GM19043 (cell line): ENCODE measurements around the gene SPA17.

Experiments used
- ATAC-seq: cut with Tn5 transposase; IDR thresholded peaks from one replicate; pipeline ENCODE4 v1.9.1; 2021; ENCODE audit warnings: low read depth; ENCODE audit not compliant: unreplicated experiment

The SPA17 gene

GRCh38 chr11:124661553-124661952, 12.2 kb upstream of the SPA17 start:
- no peak for ATAC-seq

DNA sequence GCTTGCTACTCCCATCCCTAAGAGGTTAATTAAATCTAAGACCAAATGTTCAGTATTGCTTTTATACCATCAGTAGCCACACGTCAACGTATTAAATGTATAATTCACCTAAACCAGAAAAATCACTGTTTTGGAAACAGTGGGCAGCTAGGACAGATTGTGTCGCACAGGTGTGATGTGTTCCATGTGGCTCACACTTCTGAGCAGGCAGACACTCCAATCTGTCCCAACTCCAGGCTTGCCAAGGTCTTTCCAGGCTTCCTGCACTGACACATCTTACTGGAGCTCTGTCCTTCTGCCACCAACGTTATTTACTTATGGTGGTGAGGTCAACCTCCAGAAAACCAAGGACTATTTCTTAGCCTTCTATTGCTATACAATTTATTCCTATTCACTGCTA, 11.6 kb upstream of the SPA17 start:
- no peak for ATAC-seq

- ATAC-seq: no peak
These were observed 9.8 kb upstream of the SPA17 start for GRCh38 chr11:124663861-124664260.

- no peak for ATAC-seq
These were observed 6.1 kb upstream of the SPA17 start for GRCh38 chr11:124667601-124668000.

GRCh38 chr11:124669193-124669592, 4.5 kb upstream of the SPA17 start:
- ATAC-seq: no peak

DNA sequence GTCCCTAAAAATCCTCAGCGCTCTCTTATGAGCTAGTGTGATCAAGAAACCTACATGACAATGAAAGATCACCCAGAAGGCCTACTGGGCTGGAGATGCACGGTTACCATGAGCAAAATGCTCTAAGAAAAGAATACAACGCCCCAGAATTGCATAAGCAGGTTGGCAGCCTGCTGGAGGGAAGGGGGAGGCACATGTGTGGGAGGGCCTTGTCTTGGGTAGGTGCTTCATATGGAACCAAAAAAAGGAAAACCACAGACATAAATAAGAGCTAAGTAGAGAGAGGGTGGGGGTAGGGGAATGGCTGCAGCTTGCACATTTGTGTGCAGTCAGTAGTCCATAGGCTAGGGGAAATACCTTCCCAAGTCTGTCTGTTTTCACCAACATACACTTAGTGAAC, 3.0 kb upstream of the SPA17 start:
- ATAC-seq: no peak

DNA sequence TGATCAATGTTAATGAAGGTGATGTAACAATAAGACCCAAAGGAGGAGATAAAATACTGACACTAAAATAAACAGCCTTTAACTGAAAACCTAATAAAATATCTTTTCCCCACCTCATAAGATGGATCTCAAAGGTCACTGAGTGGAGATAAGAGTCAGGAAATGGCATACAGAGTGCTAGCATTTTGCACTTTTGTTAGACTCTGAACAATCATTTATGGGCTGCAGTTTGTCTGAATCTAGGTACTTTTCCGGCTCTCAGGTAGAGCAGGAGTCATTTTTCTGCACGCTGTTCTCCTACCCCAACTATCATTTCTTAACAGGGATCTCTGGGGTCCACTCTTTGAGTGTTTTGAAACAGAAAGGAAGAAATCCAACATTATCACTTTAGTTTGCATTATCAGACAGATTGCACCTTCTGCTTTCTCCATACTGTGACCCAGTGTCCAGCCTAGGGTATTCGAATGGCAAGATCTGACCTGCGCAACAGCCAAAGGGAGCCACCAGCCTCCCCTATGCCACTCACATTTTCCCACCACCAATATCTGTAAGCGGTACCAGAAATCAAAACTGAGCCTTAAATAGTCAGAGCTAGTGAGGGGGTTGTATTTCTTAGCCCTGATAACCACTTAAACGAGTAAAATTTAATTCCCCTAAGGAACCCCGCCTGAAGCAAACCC, 1.0 kb upstream of the SPA17 start:
- ATAC-seq: no peak

DNA sequence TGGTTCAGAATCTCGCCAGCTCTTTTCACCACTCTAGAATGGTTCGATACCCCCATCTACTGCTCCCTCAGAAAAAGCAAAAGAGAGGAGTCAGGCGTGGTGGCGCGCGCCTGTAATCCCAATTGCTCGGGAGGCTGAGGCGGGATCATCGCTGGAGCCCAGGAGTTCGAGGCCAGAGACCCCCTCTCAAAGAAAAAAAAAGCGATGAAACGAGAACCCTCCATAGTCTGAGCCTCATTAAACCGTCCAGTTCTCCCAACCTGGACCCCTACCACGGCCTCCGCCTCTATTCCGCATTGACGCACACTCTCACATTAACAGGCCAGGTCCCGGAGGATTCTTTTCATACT, 439 bp downstream of the SPA17 start:
- no peak for ATAC-seq

GRCh38 chr11:124674571-124674970, 867 bp downstream of the SPA17 start:
- ATAC-seq: no peak

DNA sequence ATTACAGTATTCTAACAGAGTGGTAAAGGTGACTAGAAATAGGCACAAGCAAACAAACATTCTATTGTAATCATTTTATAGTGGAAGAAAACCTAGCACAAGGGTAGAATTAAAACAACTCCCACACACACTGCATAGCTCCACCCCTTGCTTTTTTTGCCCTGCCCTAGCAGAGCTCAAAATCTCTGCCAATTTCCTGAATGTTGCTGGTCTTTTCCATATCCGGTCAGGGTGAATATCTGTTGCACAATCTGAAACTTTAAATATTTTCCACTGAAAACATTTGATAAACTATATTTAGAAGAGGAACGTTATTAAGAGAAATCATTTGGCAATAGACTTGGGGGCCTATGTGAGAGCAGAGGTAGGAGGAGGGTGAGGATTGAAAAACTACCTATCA, 2.7 kb downstream of the SPA17 start:
- ATAC-seq: no peak

DNA sequence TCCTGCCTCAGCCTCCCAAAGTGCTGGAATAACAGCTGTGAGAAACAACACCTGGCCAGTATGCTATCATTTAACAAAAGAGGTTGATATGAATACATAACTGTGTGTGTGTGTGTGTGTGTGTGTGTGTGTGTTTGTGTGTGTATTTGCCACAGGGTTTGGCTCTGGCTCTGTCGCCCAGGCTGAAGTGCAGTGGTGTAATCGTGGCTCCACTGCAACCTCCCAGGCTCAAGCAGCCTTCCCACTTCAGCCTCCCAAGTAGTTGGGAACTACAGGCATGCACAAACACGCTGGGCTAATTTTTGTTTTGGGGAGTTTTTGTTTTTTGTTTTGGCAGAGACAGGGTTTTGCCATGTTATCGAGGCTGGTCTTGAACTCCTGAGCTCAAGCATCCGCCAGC, 4.7 kb downstream of the SPA17 start:
- no peak for ATAC-seq

GRCh38 chr11:124681421-124681820, 7.7 kb downstream of the SPA17 start:
- no peak for ATAC-seq

DNA sequence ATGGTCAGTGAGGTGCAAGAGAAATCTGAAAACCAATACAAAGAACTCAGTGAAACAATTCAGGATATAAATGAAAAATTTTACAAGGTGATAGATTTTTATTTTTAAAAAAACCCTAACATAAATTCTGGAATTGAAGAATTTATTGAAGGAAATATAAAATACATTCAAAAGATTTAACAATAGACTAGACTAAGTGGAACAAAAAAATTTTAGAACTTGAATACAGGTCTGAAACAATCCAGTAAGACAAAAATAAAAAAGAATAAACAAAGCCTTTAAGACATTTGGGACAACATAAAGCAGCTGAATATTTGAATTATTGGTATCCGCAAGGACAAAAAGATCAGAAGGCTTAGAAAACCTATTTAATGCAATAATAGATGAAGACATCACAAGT, 8.7 kb downstream of the SPA17 start:
- ATAC-seq: no peak

DNA sequence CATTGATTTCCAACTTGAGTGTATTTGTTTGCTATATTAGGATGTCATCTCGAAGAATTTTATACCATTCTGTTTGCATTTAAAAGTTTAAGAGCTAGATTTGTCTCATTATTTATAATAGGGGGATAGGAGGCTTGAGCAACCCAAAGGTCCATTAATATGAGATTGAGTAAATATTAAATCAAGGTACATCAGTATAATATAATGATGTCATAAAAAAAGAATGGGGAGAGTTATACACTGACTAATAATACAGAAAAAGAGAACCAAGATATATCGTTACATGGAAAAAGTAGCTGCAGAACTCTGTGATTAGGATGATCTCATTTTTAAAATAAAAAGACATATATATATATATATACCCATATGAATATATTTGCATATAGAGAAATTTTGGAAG, 19.4 kb downstream of the SPA17 start:
- ATAC-seq: no peak

DNA sequence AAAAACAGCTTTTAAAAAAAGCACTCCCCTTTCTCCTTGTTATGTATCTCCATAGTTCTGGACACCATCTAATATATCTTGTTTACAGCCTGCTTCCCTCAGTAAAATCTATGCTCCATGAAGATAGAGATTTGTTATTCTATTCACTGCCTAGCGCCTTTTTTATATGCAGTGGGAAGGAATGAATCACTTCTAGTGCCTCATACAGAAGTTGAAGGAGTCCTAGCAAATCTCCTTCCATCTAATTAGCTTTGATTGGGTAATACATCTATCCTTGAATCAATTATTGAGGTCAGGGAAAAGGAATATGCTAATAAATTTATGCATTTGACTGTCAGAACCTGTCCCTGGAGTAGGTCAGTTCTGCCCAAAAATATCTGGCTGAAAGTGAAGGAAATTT, 25.8 kb downstream of the SPA17 start:
- ATAC-seq: no peak

GRCh38 chr11:124700028-124700427, 26.3 kb downstream of the SPA17 start:
- ATAC-seq: no peak

DNA sequence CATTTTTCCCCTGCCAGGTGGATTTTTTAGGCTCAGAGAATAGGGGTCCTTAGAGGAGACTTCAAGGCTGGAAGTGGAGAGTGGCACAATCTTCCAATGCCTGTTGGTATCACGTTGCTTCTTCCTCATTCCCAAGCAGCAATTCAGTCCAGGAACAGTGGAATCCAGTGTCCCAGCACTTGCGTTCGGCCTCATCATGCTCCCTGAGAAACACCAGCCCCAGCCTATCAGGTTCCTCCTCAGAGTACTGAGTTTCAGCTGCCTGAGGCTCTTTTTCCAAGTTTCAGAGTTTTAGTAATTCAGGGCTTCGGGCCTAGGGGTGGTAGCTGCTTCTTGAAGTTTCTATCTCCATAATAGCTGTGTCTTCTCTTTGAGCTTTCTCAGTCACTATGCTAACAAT, 34.1 kb downstream of the SPA17 start:
- no peak for ATAC-seq

GRCh38 chr11:124712392-124712791, 38.7 kb downstream of the SPA17 start:
- no peak for ATAC-seq

DNA sequence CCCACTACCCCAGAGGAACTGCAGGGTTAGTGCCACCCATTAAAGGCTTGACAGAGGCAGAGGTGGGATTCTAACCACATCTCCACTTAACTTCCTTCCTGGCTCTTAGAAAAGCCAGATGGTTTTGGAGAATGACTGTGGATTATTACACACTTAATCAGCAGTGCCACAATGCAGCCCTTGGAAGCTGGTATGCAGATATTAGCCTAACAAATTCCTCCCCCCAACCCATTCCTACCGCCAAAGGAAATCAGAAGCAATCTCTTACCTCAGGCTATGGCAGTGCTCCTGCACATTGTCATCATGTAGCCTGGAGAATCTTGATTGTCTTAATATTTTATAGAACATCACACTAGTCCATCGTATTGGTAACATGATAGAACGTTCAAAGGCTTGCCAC, 42.9 kb downstream of the SPA17 start:
- ATAC-seq: no peak

DNA sequence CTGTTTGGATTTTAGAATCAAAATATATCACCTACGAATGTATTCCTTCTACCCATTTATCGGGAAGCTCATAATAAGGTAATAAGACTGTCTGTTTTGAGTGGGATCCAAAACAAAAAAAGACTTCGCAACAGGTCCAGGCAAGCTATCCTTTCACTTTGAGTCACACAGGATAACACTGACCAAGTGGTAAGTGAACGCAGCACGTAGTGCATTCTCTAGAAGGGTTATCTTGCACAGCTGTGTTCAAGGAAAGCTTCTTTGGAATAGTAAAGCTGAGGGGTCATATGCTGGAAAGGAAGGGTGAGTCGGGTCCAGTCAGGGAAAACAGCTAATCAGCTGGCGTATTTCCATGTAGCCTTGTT, 43.7 kb downstream of the SPA17 start:
- no peak for ATAC-seq

GRCh38 chr11:124717786-124718651, 44.3 kb downstream of the SPA17 start:
- ATAC-seq: no peak

DNA sequence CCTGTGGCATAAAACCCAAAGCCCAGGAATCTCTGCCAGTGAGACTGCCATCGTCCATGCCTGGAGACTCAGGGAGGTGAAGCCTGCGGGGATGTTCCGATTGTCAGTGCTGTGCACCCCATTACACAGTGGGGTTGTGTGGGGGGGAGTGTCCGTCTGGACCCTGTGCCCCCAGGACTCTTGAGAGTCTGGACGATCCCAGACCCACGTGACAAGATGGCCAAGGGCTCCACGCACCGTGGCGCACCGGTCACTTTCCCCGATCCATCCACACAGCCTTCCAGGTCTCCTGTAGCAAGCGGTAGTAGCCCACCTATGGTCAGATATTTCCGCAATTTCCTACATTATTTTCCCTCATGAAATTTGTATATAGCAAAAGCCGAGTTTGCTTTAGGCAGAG, 45.1 kb downstream of the SPA17 start:
- no peak for ATAC-seq
